ENCODE measurements around the gene ESRRG.

The ESRRG gene

GRCh38 chr1:216723274-216723780 lies at the start of gene ESRRG:
Gene ESRRG, minus strand, starts transcription at chr1:216723429. Its CDS starts 130 bp downstream, at chr1:216723299.
- no peak for DNase-seq (ENCODE audit: low read depth)
- peak within 1 kb of the TSS; percentile 51 for H3K4me3 ChIP-seq (ENCODE audit: low read depth, low read length)
- in situ Hi-C loops (cut with HindIII; ENCODE audit: low sequenced_read_pairs), result no loop called here
- no peak for TF ChIP-seq CTCF (IDR thresholded peaks at IDR 0.05; ENCODE audit: low read depth, low read length, missing control alignments)

DNA sequence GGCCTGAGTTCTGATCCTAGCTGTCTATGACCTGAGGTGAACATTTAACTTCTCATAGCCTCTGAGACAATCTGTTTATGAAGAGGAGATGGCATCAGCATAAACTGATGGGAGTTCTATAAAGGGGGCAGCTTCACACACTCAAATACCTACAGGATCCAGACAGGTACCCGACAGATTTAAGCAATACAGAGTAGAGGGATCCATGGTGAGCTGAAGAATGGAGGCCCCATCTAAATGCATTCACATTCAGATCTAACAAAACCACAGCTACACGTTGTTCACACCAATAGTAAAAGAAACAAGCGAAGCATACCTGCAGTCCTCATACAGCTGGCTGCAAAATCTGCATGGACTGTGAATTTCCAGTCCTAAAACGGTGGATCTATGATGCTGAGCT lies 48.7 kb upstream of the ESRRG start:
- TF ChIP-seq CTCF (IDR thresholded peaks at IDR 0.05; ENCODE audit: low read depth, low read length, missing control alignments), result no peak
- no peak overlapping the region for H3K4me3 ChIP-seq (ENCODE audit: low read depth, low read length)
- in situ Hi-C loops (cut with HindIII; ENCODE audit: low sequenced_read_pairs), result no loop called here
- DNase-seq (ENCODE audit: low read depth), result no peak

- no peak for TF ChIP-seq CTCF (IDR thresholded peaks at IDR 0.05; ENCODE audit: low read depth, low read length, missing control alignments)
- no peak overlapping the region for H3K4me3 ChIP-seq (ENCODE audit: low read depth, low read length)
- DNase-seq (ENCODE audit: low read depth), result no peak
- in situ Hi-C loops (cut with HindIII; ENCODE audit: low sequenced_read_pairs), result no loop called here
Observed at GRCh38 chr1:216766633-216767327, 43.6 kb upstream of the ESRRG start.

- TF ChIP-seq CTCF (IDR thresholded peaks at IDR 0.05; ENCODE audit: low read depth, low read length, missing control alignments), result no peak
- no peak for DNase-seq (ENCODE audit: low read depth)
- in situ Hi-C loops (cut with HindIII; ENCODE audit: low sequenced_read_pairs), result no loop called here
Observed at GRCh38 chr1:216765346-216766300, 42.4 kb upstream of the ESRRG start.

GRCh38 chr1:216758161-216758560 lies 34.9 kb upstream of the ESRRG start:
- no peak for TF ChIP-seq CTCF (IDR thresholded peaks at IDR 0.05; ENCODE audit: low read depth, low read length, missing control alignments)
- in situ Hi-C loops (cut with HindIII; ENCODE audit: low sequenced_read_pairs), result no loop called here
- H3K4me3 ChIP-seq (ENCODE audit: low read depth, low read length), result no peak overlapping the region
- no peak for DNase-seq (ENCODE audit: low read depth)

More at GRCh38 chr1:216765346-216766300, 42.4 kb upstream of the ESRRG start:
- no peak overlapping the region for H3K4me3 ChIP-seq (ENCODE audit: low read depth, low read length)

DNA sequence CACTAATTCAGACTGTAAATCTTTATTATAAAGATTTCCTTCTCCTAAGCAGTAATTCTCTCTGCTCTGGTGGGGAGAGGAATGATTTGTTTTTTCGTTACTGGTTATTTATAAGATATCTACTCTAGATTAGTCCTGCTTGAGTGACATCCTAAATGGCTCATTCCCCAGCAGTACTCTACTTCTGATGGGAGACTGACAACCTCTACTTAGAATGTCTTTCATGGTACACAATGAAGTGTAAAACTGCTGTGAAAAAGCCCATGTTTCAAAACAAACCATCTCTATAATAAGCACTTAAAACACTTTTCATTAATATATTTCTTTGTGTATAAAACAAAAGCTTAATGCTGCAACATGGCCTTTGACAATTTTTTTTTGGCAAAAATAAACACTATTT lies 33.9 kb upstream of the ESRRG start:
- no peak for TF ChIP-seq CTCF (IDR thresholded peaks at IDR 0.05; ENCODE audit: low read depth, low read length, missing control alignments)
- in situ Hi-C loops (cut with HindIII; ENCODE audit: low sequenced_read_pairs), result no loop called here
- H3K4me3 ChIP-seq (ENCODE audit: low read depth, low read length), result no peak overlapping the region
- no peak for DNase-seq (ENCODE audit: low read depth)

All from astrocyte of the cerebellum (primary cell).